Esophagus squamous epithelium (tissue), 4 donors: ENCODE results near the gene PHACTR3.

Source experiments
- POLR2A ChIP-seq, 4 donors: fragments of 450-650 bp; IDR thresholded peaks; one replicate each; pipeline ENCODE4 v1.6.1; 2017; ENCODE audit warnings: antibody characterized with exemption in 4 of 4, mild to moderate bottlenecking in 4 of 4, moderate library complexity in 3 of 4
- TF ChIP-seq, protein P1 (sequence below), 6 experiments: fragments of 450-650 bp in 4 of 6; fragments of 200-600 bp in 2 of 6; sonication (generic) in 2 of 6; IDR thresholded peaks; one replicate each; pipeline ENCODE4 v1.5.1; 2016 to 2019; ENCODE audit warnings: antibody characterized with exemption in 6 of 6, mild to moderate bottlenecking in 4 of 6, moderate library complexity in 4 of 6

DNA sequence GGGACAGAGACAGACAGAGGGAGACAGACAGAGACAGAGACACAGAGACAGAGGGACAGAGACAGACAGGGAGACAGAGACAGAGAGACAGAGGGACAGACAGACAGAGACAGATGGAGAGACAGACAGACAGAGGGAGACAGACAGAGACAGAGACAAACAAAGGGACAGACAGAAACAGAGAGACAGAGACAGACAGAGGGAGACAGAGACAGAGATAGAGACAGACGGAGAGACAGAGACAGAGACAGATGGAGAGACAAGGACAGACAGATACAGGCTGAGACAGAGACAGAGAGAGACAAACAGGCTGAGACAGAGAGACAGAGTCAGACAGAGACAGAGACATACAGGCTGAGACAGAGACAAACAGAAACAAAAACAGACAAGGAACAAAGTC, 39.4 kb upstream of the PHACTR3 start:
- TF ChIP-seq, protein P1, sequence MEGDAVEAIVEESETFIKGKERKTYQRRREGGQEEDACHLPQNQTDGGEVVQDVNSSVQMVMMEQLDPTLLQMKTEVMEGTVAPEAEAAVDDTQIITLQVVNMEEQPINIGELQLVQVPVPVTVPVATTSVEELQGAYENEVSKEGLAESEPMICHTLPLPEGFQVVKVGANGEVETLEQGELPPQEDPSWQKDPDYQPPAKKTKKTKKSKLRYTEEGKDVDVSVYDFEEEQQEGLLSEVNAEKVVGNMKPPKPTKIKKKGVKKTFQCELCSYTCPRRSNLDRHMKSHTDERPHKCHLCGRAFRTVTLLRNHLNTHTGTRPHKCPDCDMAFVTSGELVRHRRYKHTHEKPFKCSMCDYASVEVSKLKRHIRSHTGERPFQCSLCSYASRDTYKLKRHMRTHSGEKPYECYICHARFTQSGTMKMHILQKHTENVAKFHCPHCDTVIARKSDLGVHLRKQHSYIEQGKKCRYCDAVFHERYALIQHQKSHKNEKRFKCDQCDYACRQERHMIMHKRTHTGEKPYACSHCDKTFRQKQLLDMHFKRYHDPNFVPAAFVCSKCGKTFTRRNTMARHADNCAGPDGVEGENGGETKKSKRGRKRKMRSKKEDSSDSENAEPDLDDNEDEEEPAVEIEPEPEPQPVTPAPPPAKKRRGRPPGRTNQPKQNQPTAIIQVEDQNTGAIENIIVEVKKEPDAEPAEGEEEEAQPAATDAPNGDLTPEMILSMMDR (IDR thresholded peaks at IDR 0.05) = no peak
- no peak for TF ChIP-seq POLR2A (IDR thresholded peaks at IDR 0.05)
